Activated B cell treated with CpG ODN at 0.5 μM for 24 hours (primary cell): ENCODE measurements around the gene MRPL12. TPM values are rescaled to one million over a fixed set of nuclear protein-coding genes. Genes with fewer than 3 reads are reported as not detected.
"Not testable (repeated sequence)": the region's sequence is repeated elsewhere in the genome, so short reads cannot be mapped to it uniquely, and the experiment has no call there.

Experiments used
- ATAC-seq: fragments of 200-7000 bp; cut with Tn5 transposase; one replicate; pipeline ENCODE4 v1.10.0; 2021; ENCODE audit warnings: low read depth, mild to moderate bottlenecking, moderate library complexity
- CTCF ChIA-PET: fragments of 350-600 bp; sonication (Branson Sonifier 250); formaldehyde crosslinking; loops from one replicate; lab custom pipeline; 2021; ENCODE audit warnings: antibody characterized with exemption; lab: Charles Lee
- POLR2A ChIA-PET: fragments of 350-600 bp; sonication (Branson Sonifier 250); formaldehyde crosslinking; loops from one replicate; lab custom pipeline; 2021; ENCODE audit warnings: antibody characterized with exemption; lab: Charles Lee
- DNase-seq: peaks from one replicate; pipeline ENCODE4 v3.0.0; 2022
- H3K27ac Mint-ChIP-seq: one replicate; pipeline ENCODE4 v1.8.0; 2020; ENCODE audit warnings: mixed read lengths
- H3K27me3 Mint-ChIP-seq: one replicate; pipeline ENCODE4 v1.8.0; 2021; ENCODE audit warnings: mixed read lengths
- H3K36me3 Mint-ChIP-seq: one replicate; pipeline ENCODE4 v1.8.0; 2021; ENCODE audit warnings: low read depth, mixed read lengths
- H3K4me1 Mint-ChIP-seq: one replicate; pipeline ENCODE4 v1.8.0; 2021; ENCODE audit warnings: mixed read lengths
- H3K4me3 Mint-ChIP-seq: one replicate; pipeline ENCODE4 v1.8.0; 2020; ENCODE audit warnings: mild to moderate bottlenecking, mixed read lengths
- H3K9me3 Mint-ChIP-seq: one replicate; pipeline ENCODE4 v1.8.0; 2020; ENCODE audit warnings: mixed read lengths
- intact Hi-C: fragments of 100-400 bp; cut with micrococcal nuclease; formaldehyde crosslinking; loops from one replicate; pipeline ENCODE4 v1.15.1; 2024
- total RNA-seq: library from RNA; stranded (reverse); gene quantifications from 2 replicates; pipeline ENCODE4 v1.2.3, GENCODE V29; 2022
- TF ChIP-seq, protein P1 (sequence below): fragments of 200-600 bp; IDR thresholded peaks from one replicate; pipeline ENCODE4 v1.8.0; 2022; ENCODE audit warnings: antibody characterized with exemption, mild to moderate bottlenecking

The MRPL12 gene
- total RNA-seq, 1 donor from 2014 or later, result 68.8 TPM

DNA sequence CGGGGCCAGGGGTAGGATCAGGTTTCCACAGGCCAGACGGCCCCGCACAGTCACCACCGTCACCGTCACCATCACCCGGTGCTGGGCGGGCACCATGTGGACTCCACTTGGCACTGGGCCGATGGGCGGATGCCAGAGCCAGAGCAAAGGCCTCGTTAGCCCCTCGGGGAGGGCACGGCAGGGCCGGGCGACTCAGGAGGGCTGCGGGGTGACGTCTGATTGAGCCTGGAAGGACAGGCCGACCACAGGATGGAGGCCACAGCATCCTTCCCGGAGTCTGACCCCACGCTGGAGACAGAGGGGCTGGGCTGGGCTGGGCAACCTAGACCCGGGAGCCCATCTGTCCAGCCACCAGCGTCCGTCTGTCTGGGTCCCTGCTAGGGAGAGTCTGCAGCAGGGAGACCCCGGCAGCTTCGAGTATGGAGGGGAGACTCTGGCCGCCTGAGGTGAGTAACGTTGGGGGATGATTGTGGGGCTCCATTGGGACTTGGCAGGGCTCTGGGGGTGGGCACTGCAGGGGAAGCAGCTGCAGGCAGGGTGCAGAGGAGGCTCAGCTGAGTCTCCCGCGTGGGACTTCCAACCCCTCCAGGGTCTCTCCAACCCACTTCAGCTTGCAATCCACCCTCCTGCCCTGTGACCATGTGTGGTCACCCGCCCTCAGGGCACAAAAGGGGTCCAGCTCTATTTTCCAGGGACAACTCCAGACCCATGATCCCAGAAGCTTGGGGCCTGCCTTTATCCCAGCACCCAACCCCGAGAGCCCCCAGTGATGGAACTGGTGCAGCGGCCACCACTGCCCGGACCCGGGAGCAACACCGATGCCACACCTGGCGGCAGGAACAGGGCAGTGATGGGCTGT is 31.5 kb downstream of the MRPL12 start:
- intact Hi-C loops, result loop anchor here (1.0 kb wide), 1 partner anchor 98 kb away; no protein-coding TSS in a partner anchor
- ChIA-PET CTCF (interaction anchor here (0.8 to 1.8 kb wide), 3 partner anchors 74 to 135 kb away, joined by 4 to 6 read pairs (median 5); no protein-coding TSS in a partner anchor), POLR2A (interaction anchor here (1.2 to 2.2 kb wide), 6 partner anchors 31 to 563 kb away, joined by 3 to 14 read pairs (median 7); partner anchors contain the start of genes ARHGDIA, CENPX, MCRIP1 and MRPL12)
- no peaks in the 10 kb centered on the region for H3K36me3 Mint-ChIP-seq
- peaks cover 24% of the 10 kb centered on the region for H3K4me1 Mint-ChIP-seq
- TF ChIP-seq, protein P1, sequence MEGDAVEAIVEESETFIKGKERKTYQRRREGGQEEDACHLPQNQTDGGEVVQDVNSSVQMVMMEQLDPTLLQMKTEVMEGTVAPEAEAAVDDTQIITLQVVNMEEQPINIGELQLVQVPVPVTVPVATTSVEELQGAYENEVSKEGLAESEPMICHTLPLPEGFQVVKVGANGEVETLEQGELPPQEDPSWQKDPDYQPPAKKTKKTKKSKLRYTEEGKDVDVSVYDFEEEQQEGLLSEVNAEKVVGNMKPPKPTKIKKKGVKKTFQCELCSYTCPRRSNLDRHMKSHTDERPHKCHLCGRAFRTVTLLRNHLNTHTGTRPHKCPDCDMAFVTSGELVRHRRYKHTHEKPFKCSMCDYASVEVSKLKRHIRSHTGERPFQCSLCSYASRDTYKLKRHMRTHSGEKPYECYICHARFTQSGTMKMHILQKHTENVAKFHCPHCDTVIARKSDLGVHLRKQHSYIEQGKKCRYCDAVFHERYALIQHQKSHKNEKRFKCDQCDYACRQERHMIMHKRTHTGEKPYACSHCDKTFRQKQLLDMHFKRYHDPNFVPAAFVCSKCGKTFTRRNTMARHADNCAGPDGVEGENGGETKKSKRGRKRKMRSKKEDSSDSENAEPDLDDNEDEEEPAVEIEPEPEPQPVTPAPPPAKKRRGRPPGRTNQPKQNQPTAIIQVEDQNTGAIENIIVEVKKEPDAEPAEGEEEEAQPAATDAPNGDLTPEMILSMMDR, result no peak
- no peak overlapping the region for H3K27ac Mint-ChIP-seq
- DNase-seq (no peak), ATAC-seq (no peak)
- peaks cover 19% of the 10 kb centered on the region for H3K27me3 Mint-ChIP-seq
- H3K9me3 Mint-ChIP-seq, result no peaks in the 10 kb centered on the region
- H3K4me3 Mint-ChIP-seq, result no peak overlapping the region

DNA sequence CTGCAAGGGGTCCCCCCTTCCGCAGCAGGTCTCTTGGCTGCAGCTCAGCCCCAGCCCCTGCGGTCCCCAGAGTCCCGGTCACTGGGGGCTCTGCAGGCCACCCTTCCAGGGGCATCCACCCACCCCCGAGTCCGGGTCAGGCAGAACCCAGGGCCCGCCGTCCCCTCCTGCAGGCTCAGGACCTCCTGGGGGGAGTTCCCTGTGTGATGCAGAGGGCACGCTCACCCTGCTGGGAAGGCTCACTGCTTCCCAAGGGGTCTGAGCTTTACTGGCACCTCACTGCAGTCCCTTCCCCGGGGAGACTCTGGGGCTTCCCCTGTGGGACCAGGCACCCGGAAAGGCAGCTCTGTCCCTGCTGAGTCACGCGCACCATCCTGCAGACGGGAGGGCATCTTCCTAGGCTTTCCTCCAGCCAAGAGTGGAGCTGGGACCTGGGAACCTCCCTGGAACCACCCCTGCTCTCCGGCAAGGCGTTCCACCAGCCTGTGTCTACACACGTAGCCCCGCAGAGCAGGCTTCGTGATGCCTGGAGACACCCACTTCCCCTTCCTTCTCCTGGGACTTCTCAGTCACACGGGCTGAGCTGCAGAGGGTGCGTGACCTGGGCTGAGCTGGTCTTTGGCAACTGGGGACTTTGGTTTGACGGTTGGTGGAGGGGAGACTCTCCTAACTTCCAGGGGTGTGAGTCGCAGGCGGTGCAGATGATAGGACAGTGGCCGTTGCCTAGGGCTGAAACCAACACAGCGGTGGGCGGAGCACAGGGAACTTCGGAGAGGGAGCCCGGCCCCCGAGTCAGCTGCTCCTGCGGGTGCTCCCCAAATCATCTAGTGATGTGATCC is 32.3 kb downstream of the MRPL12 start:
- peak; percentile 53 for DNase-seq
- Mint-ChIP-seq H3K27ac (peak overlapping the region; percentile 22), H3K9me3 (no peaks in the 10 kb centered on the region), H3K36me3 (no peaks in the 10 kb centered on the region), H3K4me1 (peaks cover 24% of the 10 kb centered on the region), H3K4me3 (peak overlapping the region; percentile 67), H3K27me3 (peaks cover 16% of the 10 kb centered on the region)
- ChIA-PET POLR2A (interaction anchor here (0.6 to 2.2 kb wide), 7 partner anchors 32 to 562 kb away, joined by 3 to 14 read pairs (median 5); partner anchors contain the start of genes ARHGDIA, CENPX, MCRIP1 and MRPL12), CTCF (interaction anchor here (0.8 to 1.8 kb wide), 3 partner anchors 73 to 134 kb away, joined by 4 to 6 read pairs (median 5); no protein-coding TSS in a partner anchor)
- TF ChIP-seq, protein P1, result no peak
- ATAC-seq, result peak; percentile 92
- intact Hi-C loops, result loop anchor here (1.0 kb wide), 1 partner anchor 97 kb away; no protein-coding TSS in a partner anchor

DNA sequence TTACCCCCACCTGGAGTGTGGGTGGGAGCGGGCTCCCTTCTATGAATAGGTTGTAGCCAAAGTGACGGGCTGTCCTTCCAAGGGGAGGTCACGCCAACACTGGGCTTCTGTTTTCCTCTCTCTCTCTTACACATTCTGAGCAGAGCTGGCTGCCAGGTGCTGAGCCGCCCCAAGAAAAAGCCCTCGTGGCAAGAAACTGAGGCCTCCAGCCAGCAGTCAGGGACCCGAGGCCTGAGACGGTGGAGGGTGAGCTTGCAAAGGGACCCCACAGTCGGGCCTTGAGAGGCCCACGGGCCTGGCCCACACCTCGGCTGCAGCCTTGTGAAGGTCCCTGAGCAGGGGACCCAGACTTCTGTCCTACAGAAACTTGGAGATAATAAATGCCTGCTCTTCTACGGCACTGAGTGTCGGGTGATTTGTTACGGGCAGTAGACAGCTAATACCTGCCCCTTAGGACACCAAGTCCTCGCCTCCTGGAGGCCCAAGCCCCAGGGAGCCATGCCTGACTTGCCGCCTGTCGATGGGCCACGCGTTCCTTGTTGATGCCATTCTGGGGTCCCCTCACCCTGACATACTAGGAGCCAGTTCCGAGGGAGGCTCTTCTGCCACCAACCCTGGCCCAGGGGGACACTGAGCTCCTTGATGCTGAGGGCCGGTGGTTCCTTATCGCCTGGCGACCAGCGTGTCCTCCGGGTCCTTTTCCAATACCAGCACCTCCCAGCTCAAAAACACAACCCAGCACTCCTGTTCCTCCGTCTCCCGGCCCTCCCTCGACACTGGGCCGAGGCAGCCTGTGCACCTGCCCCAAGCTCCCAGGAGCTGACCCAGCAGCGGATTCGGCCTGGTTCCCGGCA is 35.0 kb downstream of the MRPL12 start:
- no peaks in the 10 kb centered on the region for H3K9me3 Mint-ChIP-seq
- H3K27me3 Mint-ChIP-seq, result peaks cover 9% of the 10 kb centered on the region
- H3K36me3 Mint-ChIP-seq, result no peaks in the 10 kb centered on the region
- intact Hi-C loops, result no loop called here
- peaks cover 24% of the 10 kb centered on the region for H3K4me1 Mint-ChIP-seq
- H3K4me3 Mint-ChIP-seq, result no peak overlapping the region
- H3K27ac Mint-ChIP-seq, result no peak overlapping the region
- ATAC-seq (no peak), DNase-seq (no peak)
- ChIA-PET POLR2A (no interaction called here), CTCF (no interaction called here)
- TF ChIP-seq, protein P1, result no peak

DNA sequence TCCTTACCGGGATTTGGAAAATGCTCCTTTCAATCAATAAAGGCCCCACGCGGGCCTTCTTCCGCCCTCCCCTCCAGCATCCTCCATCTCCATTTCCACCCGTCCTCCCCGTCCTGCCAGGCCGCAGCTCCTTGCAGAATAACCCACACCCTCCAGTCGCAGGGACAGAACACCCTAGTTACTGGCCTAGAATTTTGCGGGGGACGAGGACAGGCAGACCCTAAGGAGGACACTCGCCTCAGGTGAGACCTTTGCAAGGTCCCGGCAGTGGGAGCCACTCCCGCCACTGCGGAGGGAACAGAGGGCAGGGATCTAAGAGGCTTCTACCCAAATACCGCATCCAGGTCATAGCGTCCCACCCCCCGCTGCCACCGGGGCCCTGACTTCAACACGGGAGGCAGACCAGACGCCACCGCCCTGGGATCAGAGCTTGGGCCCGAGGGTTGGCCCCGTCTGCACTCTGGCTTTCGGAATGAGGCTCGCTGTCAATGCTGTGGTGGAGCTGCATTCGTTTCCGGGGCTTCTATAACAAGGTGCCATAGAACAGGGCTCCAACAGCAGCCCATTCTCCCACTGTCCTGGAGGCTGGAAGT is 35.7 kb downstream of the MRPL12 start:
- Mint-ChIP-seq H3K4me1 (peaks cover 20% of the 10 kb centered on the region), H3K27ac (no peak overlapping the region), H3K36me3 (no peaks in the 10 kb centered on the region), H3K9me3 (no peaks in the 10 kb centered on the region), H3K4me3 (no peak overlapping the region), H3K27me3 (peaks cover 6% of the 10 kb centered on the region)
- DNase-seq (no peak), ATAC-seq (no peak)
- TF ChIP-seq, protein P1, result no peak
- ChIA-PET CTCF (no interaction called here), POLR2A (no interaction called here)
- intact Hi-C loops, result no loop called here

DNA sequence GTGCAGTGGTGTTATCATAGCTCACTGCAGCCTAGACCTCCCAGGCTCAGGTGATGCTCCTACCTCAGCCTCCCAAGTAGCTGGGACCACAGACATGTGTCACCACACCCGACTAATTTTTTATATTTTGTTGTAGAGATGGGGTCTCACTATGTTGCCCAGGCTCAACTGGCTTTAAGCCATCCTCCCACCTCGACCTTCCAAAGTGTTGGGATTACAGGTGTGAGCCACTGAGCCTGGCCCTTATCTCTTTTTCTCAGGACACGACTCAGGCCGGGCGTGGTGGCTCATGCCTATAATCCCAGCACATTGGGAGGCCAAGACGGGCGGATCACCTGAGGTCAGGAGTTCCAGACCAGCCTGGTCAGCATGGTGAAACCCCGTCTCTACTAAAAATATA is 36.4 kb downstream of the MRPL12 start:
- peaks cover 19% of the 10 kb centered on the region for H3K4me1 Mint-ChIP-seq
- H3K27me3 Mint-ChIP-seq, H3K4me3 Mint-ChIP-seq, H3K27ac Mint-ChIP-seq, H3K9me3 Mint-ChIP-seq, intact Hi-C loops, DNase-seq, H3K36me3 Mint-ChIP-seq, CTCF ChIA-PET, ATAC-seq: not testable (repeated sequence)
- POLR2A ChIA-PET, result interaction anchor here (0.6 kb wide), 1 partner anchor 98 kb away, joined by 3 read pairs; no protein-coding TSS in a partner anchor
